HG03571 (cell line): ENCODE results near the gene SH3TC2.

Source experiments
- ATAC-seq: cut with Tn5 transposase; IDR thresholded peaks from one replicate; pipeline ENCODE4 v1.9.1; 2021; ENCODE audit not compliant: unreplicated experiment

The SH3TC2 gene

DNA sequence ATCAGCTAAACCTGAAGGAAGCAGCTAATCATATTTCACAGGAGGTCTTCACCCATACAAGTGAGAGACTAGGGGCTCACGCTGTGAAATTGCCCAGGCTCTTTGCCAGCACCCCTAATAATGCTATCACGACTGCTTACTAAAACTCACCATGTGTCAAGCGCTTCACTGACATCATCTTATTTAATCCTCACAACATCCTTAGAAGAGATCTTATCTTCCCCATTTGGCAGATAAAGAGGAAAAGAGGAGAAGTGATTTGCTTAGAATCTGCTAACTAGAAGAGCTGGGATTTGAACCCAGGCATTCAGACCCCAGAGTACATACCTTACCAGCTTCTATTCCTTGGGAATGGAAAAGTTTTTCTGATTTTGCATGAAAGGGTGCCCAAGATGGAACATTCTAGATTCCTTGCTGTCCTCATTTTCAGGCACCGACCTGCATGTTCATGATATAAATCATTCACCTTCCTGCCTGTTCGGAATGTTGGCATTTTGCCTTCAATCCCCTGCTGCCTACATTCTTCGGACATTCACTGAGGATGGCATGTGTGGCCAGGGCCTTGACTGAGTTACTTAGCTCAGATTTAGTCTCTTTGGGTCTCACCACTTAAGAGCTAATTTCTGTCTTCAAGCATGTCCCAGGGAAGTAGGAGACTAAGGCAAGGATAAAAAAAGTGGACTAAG is 88.1 kb downstream of the SH3TC2 start:
- ATAC-seq, result no peak

DNA sequence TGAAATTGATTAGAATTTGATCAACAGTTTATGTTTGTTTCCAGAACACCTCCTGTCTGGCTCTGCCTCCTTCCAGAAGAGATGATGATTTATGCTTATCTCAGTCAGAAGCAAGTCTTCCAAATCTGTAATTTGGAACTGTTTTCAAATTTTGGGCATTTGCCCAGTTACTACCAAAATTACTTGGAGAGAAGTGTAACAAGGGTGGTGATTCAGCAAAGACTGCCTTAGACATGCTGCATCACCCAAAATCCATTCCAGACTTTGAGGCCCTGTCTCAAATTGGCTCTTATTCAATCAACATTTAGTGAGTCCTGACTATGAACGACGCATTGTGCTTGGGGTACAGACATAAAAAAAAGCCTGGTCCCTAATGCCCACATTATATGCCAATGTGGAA is 89.4 kb downstream of the SH3TC2 start:
- ATAC-seq, result no peak

DNA sequence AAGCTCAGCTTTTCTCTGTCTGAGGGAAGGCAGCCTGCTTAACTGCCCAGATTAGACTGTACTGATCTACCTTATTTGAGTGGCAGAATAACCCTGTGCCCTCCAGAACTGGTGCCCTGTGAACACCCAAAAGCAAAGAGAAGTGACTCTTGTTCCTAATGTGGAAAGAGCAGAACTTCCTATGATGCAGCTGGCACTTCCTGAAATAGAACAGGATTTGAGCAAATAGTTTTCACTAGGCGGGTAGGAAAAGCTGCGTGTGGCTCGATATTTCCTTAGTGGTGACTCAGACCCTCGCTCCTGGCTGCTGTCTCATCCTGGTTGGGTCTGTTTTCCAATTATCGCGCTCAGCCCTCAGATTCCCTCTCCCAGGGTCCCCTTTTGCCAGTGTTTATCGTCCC is 89.9 kb downstream of the SH3TC2 start:
- ATAC-seq, result no peak

- no peak for ATAC-seq
Measured at GRCh38 chr5:148972396-148972795, 90.5 kb downstream of the SH3TC2 start.

DNA sequence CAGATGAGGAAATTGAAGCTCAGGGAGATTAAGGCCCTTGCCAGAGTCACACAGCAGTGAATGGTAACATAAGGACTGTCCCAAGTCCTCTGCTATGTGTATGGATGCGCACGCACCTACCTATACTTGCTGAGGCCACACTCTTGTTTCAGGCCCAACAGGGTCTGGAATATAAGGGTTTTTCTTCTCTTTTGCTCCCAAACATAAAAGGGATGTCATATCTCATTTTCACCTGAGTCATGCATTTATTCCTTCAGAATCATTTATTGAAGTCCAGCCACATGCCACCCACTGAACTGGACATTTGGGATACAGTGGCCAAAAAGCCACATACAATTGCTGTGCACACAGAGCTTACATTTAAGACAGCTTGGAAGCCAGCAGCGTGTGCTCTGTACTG is 92.0 kb downstream of the SH3TC2 start:
- ATAC-seq, result no peak

GRCh38 chr5:148970228-148970627 is 92.6 kb downstream of the SH3TC2 start:
- no peak for ATAC-seq

- ATAC-seq, result no peak
Measured at GRCh38 chr5:148969291-148969690, 93.6 kb downstream of the SH3TC2 start.

- ATAC-seq, result no peak
Measured at GRCh38 chr5:148968311-148968710, 94.6 kb downstream of the SH3TC2 start.

- ATAC-seq, result no peak
Measured at GRCh38 chr5:148967783-148968182, 95.1 kb downstream of the SH3TC2 start.

GRCh38 chr5:148966938-148967337 is 95.9 kb downstream of the SH3TC2 start:
- ATAC-seq, result no peak

DNA sequence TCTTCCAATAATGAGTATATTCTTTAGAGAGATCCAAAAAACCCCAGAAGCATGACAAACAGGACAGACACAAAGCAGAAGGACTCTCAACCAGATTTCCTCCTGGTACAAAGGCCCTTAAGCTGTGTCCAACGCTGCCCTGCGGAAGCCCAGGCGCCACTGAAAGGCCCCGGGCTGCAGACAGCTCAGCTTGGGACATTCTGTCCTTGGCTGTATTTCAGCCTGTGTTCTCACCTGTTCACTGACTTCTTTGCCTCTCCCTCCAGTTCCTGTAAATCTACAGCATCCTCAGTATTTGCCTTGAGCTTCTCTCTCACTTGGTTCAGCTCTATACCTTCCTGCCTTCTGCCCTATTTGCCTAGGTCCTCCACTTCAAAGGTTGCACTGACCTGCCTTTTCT is 96.5 kb downstream of the SH3TC2 start:
- no peak for ATAC-seq

- no peak for ATAC-seq
Measured at GRCh38 chr5:148965511-148966265, 97.2 kb downstream of the SH3TC2 start.

GRCh38 chr5:148963664-148964063 is 99.2 kb downstream of the SH3TC2 start:
- peak; percentile 53 for ATAC-seq

DNA sequence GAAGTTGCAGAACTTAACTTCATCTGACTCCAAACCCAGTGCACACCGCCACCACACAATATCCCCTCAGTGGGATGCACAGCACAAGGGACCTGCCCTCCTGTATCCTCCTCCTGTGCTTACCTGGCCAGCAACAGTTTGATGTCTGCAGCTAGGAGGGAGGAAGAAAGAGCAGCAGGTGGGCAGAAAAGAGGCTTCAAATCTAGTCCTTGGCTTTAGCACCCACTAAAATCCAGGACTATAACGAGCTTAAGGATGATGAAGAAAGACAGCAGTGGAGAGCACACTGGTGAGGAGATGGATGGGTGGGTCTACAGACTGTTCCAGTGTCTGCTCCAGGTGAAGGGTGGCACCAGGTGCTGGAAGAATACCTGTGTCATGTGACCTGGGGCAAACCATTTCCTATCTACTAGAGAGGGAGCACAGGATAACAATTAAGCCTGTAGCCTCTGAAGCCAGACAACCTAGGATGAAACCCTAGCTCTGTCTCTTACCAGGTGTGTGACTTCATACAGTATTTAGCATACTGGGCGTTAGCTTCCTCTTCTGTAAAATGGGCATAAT is 100.0 kb downstream of the SH3TC2 start:
- ATAC-seq, result no peak

DNA sequence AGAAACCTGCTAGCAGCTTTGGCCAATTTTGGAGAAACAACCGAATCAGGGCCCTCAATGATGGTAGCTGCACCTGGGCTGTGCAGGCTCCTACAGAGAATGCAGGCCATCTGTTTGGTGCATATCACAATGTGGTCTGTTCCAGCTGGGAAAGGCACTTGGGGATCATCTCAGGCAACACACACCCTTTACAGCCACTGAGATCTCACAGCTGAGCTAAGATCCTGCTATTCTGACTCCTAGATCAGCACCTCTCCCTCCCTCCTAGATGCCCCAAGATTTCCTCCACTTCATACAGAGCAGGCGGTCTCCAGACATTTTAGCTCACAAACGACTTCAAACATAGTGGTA is 100.7 kb downstream of the SH3TC2 start:
- ATAC-seq, result no peak

GRCh38 chr5:148961261-148962199 is 101.3 kb downstream of the SH3TC2 start:
- ATAC-seq, result no peak

GRCh38 chr5:148960070-148960769 is 102.6 kb downstream of the SH3TC2 start:
- ATAC-seq, result no peak

DNA sequence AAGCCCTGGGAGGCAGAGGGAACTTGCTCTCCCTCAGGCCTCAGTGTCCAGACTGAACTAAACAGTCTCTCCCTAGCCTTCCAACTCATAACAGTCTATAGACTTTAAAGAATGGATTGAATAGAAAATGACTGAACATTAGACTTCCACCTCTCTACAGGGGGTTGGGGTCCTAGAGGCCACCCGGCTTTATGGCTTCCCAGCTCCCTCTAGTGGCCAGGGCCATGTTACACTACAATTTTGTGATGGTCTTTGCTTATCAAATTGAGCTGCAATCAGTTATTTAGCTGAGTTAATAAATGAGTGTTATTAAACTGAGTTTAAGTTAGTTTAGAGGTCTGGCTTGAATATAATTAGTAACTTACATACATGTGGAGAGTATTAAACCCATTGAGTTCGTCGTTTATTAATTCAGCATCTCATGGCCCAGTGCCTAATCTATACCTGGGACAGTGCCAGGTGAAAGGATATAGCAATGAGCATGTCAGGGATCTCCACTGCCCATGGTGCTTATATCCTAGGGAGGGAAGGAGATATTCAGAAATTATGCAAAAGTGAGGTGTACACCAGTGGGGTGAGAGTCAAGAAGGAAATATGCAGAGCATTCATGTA is 105.2 kb downstream of the SH3TC2 start:
- no peak for ATAC-seq

DNA sequence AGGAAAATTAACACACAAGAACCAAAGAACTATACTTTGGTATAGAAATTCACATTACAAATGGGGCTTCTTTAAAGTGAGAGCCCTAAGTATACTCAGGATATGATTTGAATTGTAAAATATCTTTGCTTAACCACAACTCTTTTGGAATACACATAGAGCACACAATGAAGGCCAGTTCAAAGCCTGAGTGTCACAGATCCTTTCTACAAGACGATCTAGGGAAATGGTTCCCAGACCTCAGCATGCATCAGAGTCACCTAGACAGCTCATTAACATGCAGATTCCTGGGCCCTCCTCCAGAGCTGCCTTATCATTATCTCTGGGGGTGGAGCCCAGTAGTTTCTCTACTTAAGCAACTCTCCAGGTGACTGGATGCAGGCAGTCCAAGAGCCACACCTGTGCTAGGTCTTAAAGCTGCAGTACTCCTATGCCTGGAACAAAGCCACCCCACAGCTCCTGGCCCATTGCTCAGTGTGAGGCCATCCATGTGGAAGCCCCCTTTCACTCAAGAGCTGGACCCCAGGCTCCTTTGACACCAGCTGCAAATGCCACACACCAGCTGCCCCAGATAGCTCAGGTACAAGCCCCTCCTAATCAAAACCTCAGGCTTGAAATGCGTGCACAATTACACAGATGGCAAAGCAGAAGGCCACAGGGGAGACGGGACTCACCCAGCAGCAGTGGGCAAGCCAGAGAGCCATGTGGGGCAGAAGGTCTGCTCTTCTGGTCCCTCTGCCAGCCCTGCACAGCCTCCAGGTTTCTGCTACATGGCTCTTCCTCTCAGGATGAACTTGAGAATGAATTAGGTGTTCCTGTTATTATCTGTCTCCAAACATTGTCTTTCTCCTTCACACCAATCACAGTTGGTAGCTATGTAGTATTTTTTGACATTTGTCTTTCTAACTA is 106.1 kb downstream of the SH3TC2 start:
- ATAC-seq, result no peak
